GM12878 (cell line): ENCODE results near the gene EFTUD2. TPM values are rescaled to one million over a fixed set of nuclear protein-coding genes. Genes with fewer than 3 reads are reported as not detected.

Experiments
- ATAC-seq: fragments of 200-7000 bp; cut with Tn5 transposase; 3 replicates; pipeline ENCODE4 v1.9.1; 2020; ENCODE audit warnings: mild to moderate bottlenecking, moderate library complexity
- BruUV-seq: library from RNA; stranded (reverse); fragments of 400-500 nt; replicated peaks from 2 replicates; lab custom pipeline; 2021; lab: Mats Ljungman, UMichigan
- CTCF ChIA-PET: fragments of 300-600 bp; sonication (Branson Sonifier 250); formaldehyde crosslinking; extraction: SDS; loops from one replicate; lab custom pipeline; 2021; ENCODE audit warnings: inconsistent platforms; lab: Yijun Ruan, JAX
- POLR2A ChIA-PET: fragments of 350-600 bp; formaldehyde crosslinking; extraction: SDS; loops from one replicate; lab custom pipeline; 2021; ENCODE audit warnings: inconsistent platforms; lab: Charles Lee
- RAD21 ChIA-PET: fragments of 300-600 bp; sonication (Branson Sonifier 250); formaldehyde crosslinking; loops from one replicate; lab custom pipeline; 2023; ENCODE audit warnings: antibody characterized with exemption; ENCODE audit not compliant: unreplicated experiment; lab: Charles Lee
- SMC1A ChIA-PET: fragments of 300-600 bp; sonication (Branson Sonifier 250); formaldehyde crosslinking; loops from one replicate; lab custom pipeline; 2023; ENCODE audit not compliant: unreplicated experiment, uncharacterized antibody; lab: Charles Lee
- DNase-seq: peaks from one replicate; pipeline ENCODE4 v3.0.0-alpha.2; 2011; ENCODE audit warnings: low read depth, low spot score
- FAIRE-seq: peaks from 3 replicates; lab custom pipeline; 2011; peaks lifted over from hg19 to GRCh38; lab: Jason Lieb, UNC
- H2AFZ ChIP-seq: 2 replicates; pipeline ENCODE4 v1.6.0; 2011; ENCODE audit warnings: low read depth, low read length, control low read depth; ENCODE audit not compliant: control insufficient read depth
- H3K27ac ChIP-seq: 2 replicates; pipeline ENCODE4 v1.5.1; 2011; ENCODE audit warnings: control low read depth; ENCODE audit not compliant: control insufficient read depth, insufficient read depth
- H3K27me3 ChIP-seq, 2 experiments: replicated peaks in 1 of 2; 2 replicates each; pipeline versions ENCODE4 v1.6.0 to v1.6.1; 2011; ENCODE audit warnings: low read length in 1 of 2; ENCODE audit not compliant: control insufficient read depth in 2 of 2, insufficient read depth in 2 of 2
- H3K36me3 ChIP-seq, 2 experiments: 2 replicates each; pipeline ENCODE4 v1.5.1; 2011; ENCODE audit warnings: low read length in 1 of 2; ENCODE audit not compliant: control insufficient read depth in 2 of 2, insufficient read depth in 2 of 2
- H3K4me1 ChIP-seq: 2 replicates; pipeline ENCODE4 v1.6.1; 2011; ENCODE audit warnings: mild to moderate bottlenecking, low read length, moderate library complexity, mixed read lengths; ENCODE audit not compliant: control insufficient read depth, insufficient read depth
- H3K4me2 ChIP-seq: 2 replicates; pipeline ENCODE4 v1.6.0; 2011; ENCODE audit warnings: control low read depth; ENCODE audit not compliant: control insufficient read depth, insufficient read depth
- H3K4me3 ChIP-seq: fragments of 200-600 bp; sonication (generic); 2 replicates; pipeline ENCODE4 v1.5.1; 2016
- H3K79me2 ChIP-seq: 2 replicates; pipeline ENCODE4 v1.6.0; 2011; ENCODE audit warnings: low read length; ENCODE audit not compliant: control insufficient read depth, insufficient read depth
- H3K9ac ChIP-seq: 2 replicates; pipeline ENCODE4 v1.8.0; 2011; ENCODE audit warnings: low read length, control low read depth, mixed read lengths; ENCODE audit not compliant: control insufficient read depth, insufficient read depth
- H3K9me3 ChIP-seq: replicated peaks from 3 replicates; pipeline ENCODE4 v1.5.1; 2011; ENCODE audit warnings: mild to moderate bottlenecking, low read length; ENCODE audit not compliant: control insufficient read depth, insufficient read depth
- H4K20me1 ChIP-seq: 2 replicates; pipeline ENCODE4 v1.6.0; 2011; ENCODE audit not compliant: control insufficient read depth, insufficient read depth
- BHLHE40 ChIP-seq, 2 experiments: fragments of 450-650 bp in 1 of 2; IDR thresholded peaks; 2 replicates each; pipeline ENCODE4 v1.6.1; 2011 to 2017; ENCODE audit warnings: low read depth in 2 of 2, borderline replicate concordance in 1 of 2, improper control_type of control experiment in 1 of 2, low read length in 1 of 2, mild to moderate bottlenecking in 1 of 2
- CEBPZ ChIP-seq: fragments of 150-350 bp; IDR thresholded peaks from 2 replicates; pipeline ENCODE4 v1.6.1; 2016; ENCODE audit warnings: low read depth, low read length
- CHD4 ChIP-seq: fragments of 200-600 bp; sonication (generic); IDR thresholded peaks from 2 replicates; pipeline ENCODE4 v1.6.1; 2016; ENCODE audit warnings: mild to moderate bottlenecking
- JUND ChIP-seq: IDR thresholded peaks from 2 replicates; pipeline ENCODE4 v1.6.1; 2012; ENCODE audit warnings: low read depth, mild to moderate bottlenecking, low read length, improper control_type of control experiment, moderate library complexity
- NBN ChIP-seq: fragments of 450-650 bp; IDR thresholded peaks from 2 replicates; pipeline ENCODE4 v1.6.1; 2016
- ZNF217 ChIP-seq: fragments of 450-650 bp; IDR thresholded peaks from 2 replicates; pipeline ENCODE4 v1.6.1; 2017; ENCODE audit warnings: antibody characterized with exemption, mild to moderate bottlenecking
- ZNF622 ChIP-seq: fragments of 450-650 bp; IDR thresholded peaks from 2 replicates; pipeline ENCODE4 v1.6.1; 2017; ENCODE audit warnings: mild to moderate bottlenecking, inconsistent platforms
- ZNF687 ChIP-seq: fragments of 450-650 bp; IDR thresholded peaks from 2 replicates; pipeline ENCODE4 v1.6.1; 2017; ENCODE audit warnings: mild to moderate bottlenecking, moderate library complexity
- WGBS: methylation state at CpG from one replicate; pipeline ENCODE4 v1.1.6; 2016; ENCODE audit warnings: low lambda C conversion rate; ENCODE audit not compliant: insufficient replicate concordance, insufficient coverage; ENCODE audit errors: missing lambda C conversion rate; 5-methylcytosine and 5-hydroxymethylcytosine counted together
- in situ Hi-C: fragments of 300-500 bp; cut with MboI; formaldehyde crosslinking; loops from 9 replicates; pipeline ENCODE4 v1.14.3; 2018; ENCODE audit warnings: mixed read lengths
- intact Hi-C: fragments of 100-400 bp; cut with micrococcal nuclease; formaldehyde crosslinking; loops from one replicate; pipeline ENCODE4 v1.14.2; 2022; ENCODE audit not compliant: unreplicated experiment
- polyA plus RNA-seq, 11 experiments: library from polyadenylated mRNA; depleted of rRNA in 4 of 11; unstranded in 6 of 11; stranded (reverse) in 5 of 11; fragments of >200 nt; fragmentation: Nextera tagmentation in 4 of 11; fragmentation: Illumina TruSeq in 1 of 11; extraction: Ambion mirVana in 4 of 11; extraction: Trizol in 1 of 11; gene quantifications; 1 replicate in 1 of 11; 2 replicates in 10 of 11; pipeline versions ENCODE4 v1.2.1 to v1.2.3, GENCODE V29; 2011 to 2016; ENCODE audit warnings: inconsistent platforms in 2 of 11, missing spikeins in 2 of 11, low read depth in 1 of 11
- total RNA-seq, 4 experiments: library from RNA; depleted of rRNA in 3 of 4; stranded (reverse); fragments of >200 nt in 3 of 4; fragmentation: Illumina TruSeq in 1 of 4; extraction: Trizol in 1 of 4; gene quantifications; 2 replicates each; pipeline versions ENCODE4 v1.2.1 to v1.2.3, GENCODE V29; 2013 to 2021
- TF ChIP-seq, protein P1 (sequence below): IDR thresholded peaks from 2 replicates; pipeline ENCODE4 v1.6.1; 2012; ENCODE audit warnings: low read depth, low read length, improper control_type of control experiment
- TF ChIP-seq, protein P2 (sequence below): fragments of 450-650 bp; conservative IDR thresholded peaks from 2 replicates; pipeline ENCODE4 v1.6.1; 2017; ENCODE audit warnings: mild to moderate bottlenecking, moderate library complexity

Gene EFTUD2
- total and polyA plus RNA-seq, 10 of the 15 experiments (the other 5 are each of a cell fraction or from before 2014, with no cell fraction given), result 33.0 to 198 (median 126) TPM

GRCh38 chr17:44832805-44833204, 66.4 kb downstream of the EFTUD2 start:
- H2AFZ ChIP-seq, result no peak overlapping the region
- RAD21 ChIA-PET, result no interaction called here
- CTCF ChIA-PET, result interaction anchor here (1.3 to 2.0 kb wide), 3 partner anchors 24 to 53 kb away, joined by 4 to 8 read pairs (median 5); no protein-coding TSS in a partner anchor
- H3K27ac ChIP-seq, result no peak overlapping the region
- peaks cover 0 to 7% of the 10 kb centered on the region in 2 experiments; a peak in 3 of 4 replicates for H3K27me3 ChIP-seq
- no peak for ATAC-seq
- FAIRE-seq, result no peak
- POLR2A ChIA-PET, result no interaction called here
- H3K9me3 ChIP-seq, result no peaks in the 10 kb centered on the region
- intact Hi-C loops, result no loop called here
- SMC1A ChIA-PET, result interaction anchor here (1.1 kb wide), 1 partner anchor 15 kb away, joined by 3 read pairs; the partner anchor contains the start of gene HIGD1B
- WGBS, result 67% methylated on average over 5 of the region's 5 CpGs
- no peak overlapping the region for H3K9ac ChIP-seq
- TF ChIP-seq, protein P1, sequence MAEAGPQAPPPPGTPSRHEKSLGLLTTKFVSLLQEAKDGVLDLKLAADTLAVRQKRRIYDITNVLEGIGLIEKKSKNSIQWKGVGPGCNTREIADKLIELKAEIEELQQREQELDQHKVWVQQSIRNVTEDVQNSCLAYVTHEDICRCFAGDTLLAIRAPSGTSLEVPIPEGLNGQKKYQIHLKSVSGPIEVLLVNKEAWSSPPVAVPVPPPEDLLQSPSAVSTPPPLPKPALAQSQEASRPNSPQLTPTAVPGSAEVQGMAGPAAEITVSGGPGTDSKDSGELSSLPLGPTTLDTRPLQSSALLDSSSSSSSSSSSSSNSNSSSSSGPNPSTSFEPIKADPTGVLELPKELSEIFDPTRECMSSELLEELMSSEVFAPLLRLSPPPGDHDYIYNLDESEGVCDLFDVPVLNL, result no peak
- TF ChIP-seq NBN, result no peak
- TF ChIP-seq CHD4, result no peak
- TF ChIP-seq, protein P2, sequence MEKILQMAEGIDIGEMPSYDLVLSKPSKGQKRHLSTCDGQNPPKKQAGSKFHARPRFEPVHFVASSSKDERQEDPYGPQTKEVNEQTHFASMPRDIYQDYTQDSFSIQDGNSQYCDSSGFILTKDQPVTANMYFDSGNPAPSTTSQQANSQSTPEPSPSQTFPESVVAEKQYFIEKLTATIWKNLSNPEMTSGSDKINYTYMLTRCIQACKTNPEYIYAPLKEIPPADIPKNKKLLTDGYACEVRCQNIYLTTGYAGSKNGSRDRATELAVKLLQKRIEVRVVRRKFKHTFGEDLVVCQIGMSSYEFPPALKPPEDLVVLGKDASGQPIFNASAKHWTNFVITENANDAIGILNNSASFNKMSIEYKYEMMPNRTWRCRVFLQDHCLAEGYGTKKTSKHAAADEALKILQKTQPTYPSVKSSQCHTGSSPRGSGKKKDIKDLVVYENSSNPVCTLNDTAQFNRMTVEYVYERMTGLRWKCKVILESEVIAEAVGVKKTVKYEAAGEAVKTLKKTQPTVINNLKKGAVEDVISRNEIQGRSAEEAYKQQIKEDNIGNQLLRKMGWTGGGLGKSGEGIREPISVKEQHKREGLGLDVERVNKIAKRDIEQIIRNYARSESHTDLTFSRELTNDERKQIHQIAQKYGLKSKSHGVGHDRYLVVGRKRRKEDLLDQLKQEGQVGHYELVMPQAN, result no peak
- TF ChIP-seq ZNF217, result no peak
- no peak for TF ChIP-seq ZNF622
- no peak for TF ChIP-seq BHLHE40 (IDR thresholded peaks at IDR 0.05; ENCODE audit: borderline replicate concordance in 1 of 2, low read depth in 2 of 2, low read length in 1 of 2)
- no peak for TF ChIP-seq ZNF687
- no peak for TF ChIP-seq CEBPZ
- no peak for TF ChIP-seq JUND
- BruUV-seq, result no TSS peak
- in situ Hi-C loops, result no loop called here
- DNase-seq, result no peak
- no peaks in the 10 kb centered on the region for H3K36me3 ChIP-seq
- H3K4me1 ChIP-seq, result no peaks in the 10 kb centered on the region
- H3K4me3 ChIP-seq, result no peak overlapping the region
- no peaks in the 10 kb centered on the region for H4K20me1 ChIP-seq
- H3K4me2 ChIP-seq, result no peak overlapping the region
- no peaks in the 10 kb centered on the region for H3K79me2 ChIP-seq
